HEK293T (cell line): ENCODE measurements around the gene ERV3-1.

ENCODE experiments used
- FOXA1 ChIP-seq: fragments of 450-650 bp; IDR thresholded peaks from 2 replicates; pipeline ENCODE4 v1.6.1; 2016; ENCODE audit warnings: mild to moderate bottlenecking
- FOXK2 ChIP-seq: fragments of 450-650 bp; IDR thresholded peaks from 2 replicates; pipeline ENCODE4 v1.6.1; 2016; ENCODE audit warnings: mild to moderate bottlenecking
- HDGF ChIP-seq: fragments of 450-650 bp; IDR thresholded peaks from 2 replicates; pipeline ENCODE4 v1.6.1; 2017; ENCODE audit warnings: antibody characterized with exemption, borderline replicate concordance
- L3MBTL2 ChIP-seq: fragments of 450-650 bp; conservative IDR thresholded peaks from 2 replicates; pipeline ENCODE4 v1.6.1; 2016; ENCODE audit warnings: mild to moderate bottlenecking
- NFRKB ChIP-seq: fragments of 450-650 bp; IDR thresholded peaks from 2 replicates; pipeline ENCODE4 v1.6.1; 2016; ENCODE audit warnings: mild to moderate bottlenecking, moderate library complexity
- PKNOX1 ChIP-seq: fragments of 450-650 bp; IDR thresholded peaks from 2 replicates; pipeline ENCODE4 v1.6.1; 2016
- SP1 ChIP-seq: fragments of 450-650 bp; IDR thresholded peaks from 2 replicates; pipeline ENCODE4 v1.6.1; 2017

GRCh38 chr7:64993901-64994300 lies 12.6 kb downstream of the ERV3-1 start:
- TF ChIP-seq SP1 = no peak
- no peak for TF ChIP-seq L3MBTL2
- TF ChIP-seq FOXA1 = no peak
- TF ChIP-seq NFRKB = no peak
- no peak for TF ChIP-seq HDGF
- TF ChIP-seq FOXK2 = no peak
- TF ChIP-seq PKNOX1 = no peak
